Measurements from ENCODE around the gene PSMB10. TPM values are rescaled to one million over a fixed set of nuclear protein-coding genes. Genes with fewer than 3 reads are reported as not detected.

The PSMB10 gene
- total RNA-seq, 1 experiment from 2014 or later, result 41.0 TPM

DNA sequence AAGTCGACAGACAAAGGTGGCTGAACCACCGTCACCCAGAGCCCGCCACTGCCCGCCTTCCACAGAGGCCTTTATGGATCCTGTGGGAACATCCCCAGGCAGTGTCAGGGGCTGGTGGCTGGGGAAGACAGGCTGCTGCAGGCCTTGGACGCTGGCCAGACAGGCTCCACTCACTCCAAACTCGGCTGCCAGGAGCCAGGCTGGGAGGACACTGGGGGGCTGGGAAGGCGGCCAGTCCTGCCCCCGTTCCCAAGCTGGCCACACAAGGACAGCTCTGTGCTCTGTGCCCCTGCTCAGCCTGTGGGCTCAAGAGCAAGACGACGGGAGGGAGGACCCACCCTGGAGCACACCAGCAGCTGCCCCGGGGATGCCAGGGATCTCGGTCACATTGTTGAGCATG is 14.8 kb upstream of the PSMB10 start:
- no peak for TF ChIP-seq POLR2AphosphoS5 (IDR thresholded peaks at IDR 0.05; ENCODE audit: low read depth, low read length)
- TF ChIP-seq TCF7L2 (IDR thresholded peaks at IDR 0.05; ENCODE audit: borderline replicate concordance, extremely low read depth, insufficient read depth, insufficient read length), result no peak
- TF ChIP-seq, protein P1, sequence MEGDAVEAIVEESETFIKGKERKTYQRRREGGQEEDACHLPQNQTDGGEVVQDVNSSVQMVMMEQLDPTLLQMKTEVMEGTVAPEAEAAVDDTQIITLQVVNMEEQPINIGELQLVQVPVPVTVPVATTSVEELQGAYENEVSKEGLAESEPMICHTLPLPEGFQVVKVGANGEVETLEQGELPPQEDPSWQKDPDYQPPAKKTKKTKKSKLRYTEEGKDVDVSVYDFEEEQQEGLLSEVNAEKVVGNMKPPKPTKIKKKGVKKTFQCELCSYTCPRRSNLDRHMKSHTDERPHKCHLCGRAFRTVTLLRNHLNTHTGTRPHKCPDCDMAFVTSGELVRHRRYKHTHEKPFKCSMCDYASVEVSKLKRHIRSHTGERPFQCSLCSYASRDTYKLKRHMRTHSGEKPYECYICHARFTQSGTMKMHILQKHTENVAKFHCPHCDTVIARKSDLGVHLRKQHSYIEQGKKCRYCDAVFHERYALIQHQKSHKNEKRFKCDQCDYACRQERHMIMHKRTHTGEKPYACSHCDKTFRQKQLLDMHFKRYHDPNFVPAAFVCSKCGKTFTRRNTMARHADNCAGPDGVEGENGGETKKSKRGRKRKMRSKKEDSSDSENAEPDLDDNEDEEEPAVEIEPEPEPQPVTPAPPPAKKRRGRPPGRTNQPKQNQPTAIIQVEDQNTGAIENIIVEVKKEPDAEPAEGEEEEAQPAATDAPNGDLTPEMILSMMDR (IDR thresholded peaks at IDR 0.05 in 2 of 3, conservative IDR thresholded peaks at IDR 0.05 in 1 of 3; ENCODE audit: borderline replicate concordance in 1 of 3, insufficient read depth in 1 of 3, low read depth in 2 of 3, low read length in 2 of 3), result no peak
- no peak for TF ChIP-seq SIN3A (IDR thresholded peaks at IDR 0.05; ENCODE audit: low read depth)
- TF ChIP-seq ELF1 (IDR thresholded peaks at IDR 0.05; ENCODE audit: borderline replicate concordance, low read depth), result no peak
- TF ChIP-seq EZH2phosphoT487 (IDR thresholded peaks at IDR 0.05; ENCODE audit: borderline replicate concordance), result no peak
- TF ChIP-seq JUND (IDR thresholded peaks at IDR 0.05), result no peak
- no peak for TF ChIP-seq RAD21 (IDR thresholded peaks at IDR 0.05; ENCODE audit: low read depth)
- TF ChIP-seq SRF (IDR thresholded peaks at IDR 0.05; ENCODE audit: low read depth), result no peak
- no peak for TF ChIP-seq POLR2A (IDR thresholded peaks at IDR 0.05; ENCODE audit: borderline replicate concordance, extremely low read depth, insufficient read depth, insufficient read length)
- no peak for TF ChIP-seq EGR1 (IDR thresholded peaks at IDR 0.05; ENCODE audit: low read depth)
- no peak for TF ChIP-seq SP1 (IDR thresholded peaks at IDR 0.05; ENCODE audit: low read depth)
- TF ChIP-seq, protein P2, sequence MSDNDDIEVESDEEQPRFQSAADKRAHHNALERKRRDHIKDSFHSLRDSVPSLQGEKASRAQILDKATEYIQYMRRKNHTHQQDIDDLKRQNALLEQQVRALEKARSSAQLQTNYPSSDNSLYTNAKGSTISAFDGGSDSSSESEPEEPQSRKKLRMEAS (IDR thresholded peaks at IDR 0.05), result no peak
- TF ChIP-seq, protein P3, sequence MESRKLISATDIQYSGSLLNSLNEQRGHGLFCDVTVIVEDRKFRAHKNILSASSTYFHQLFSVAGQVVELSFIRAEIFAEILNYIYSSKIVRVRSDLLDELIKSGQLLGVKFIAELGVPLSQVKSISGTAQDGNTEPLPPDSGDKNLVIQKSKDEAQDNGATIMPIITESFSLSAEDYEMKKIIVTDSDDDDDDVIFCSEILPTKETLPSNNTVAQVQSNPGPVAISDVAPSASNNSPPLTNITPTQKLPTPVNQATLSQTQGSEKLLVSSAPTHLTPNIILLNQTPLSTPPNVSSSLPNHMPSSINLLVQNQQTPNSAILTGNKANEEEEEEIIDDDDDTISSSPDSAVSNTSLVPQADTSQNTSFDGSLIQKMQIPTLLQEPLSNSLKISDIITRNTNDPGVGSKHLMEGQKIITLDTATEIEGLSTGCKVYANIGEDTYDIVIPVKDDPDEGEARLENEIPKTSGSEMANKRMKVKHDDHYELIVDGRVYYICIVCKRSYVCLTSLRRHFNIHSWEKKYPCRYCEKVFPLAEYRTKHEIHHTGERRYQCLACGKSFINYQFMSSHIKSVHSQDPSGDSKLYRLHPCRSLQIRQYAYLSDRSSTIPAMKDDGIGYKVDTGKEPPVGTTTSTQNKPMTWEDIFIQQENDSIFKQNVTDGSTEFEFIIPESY (IDR thresholded peaks at IDR 0.05; ENCODE audit: extremely low read depth, insufficient replicate concordance, low read length), result no peak
- TF ChIP-seq, protein P4, sequence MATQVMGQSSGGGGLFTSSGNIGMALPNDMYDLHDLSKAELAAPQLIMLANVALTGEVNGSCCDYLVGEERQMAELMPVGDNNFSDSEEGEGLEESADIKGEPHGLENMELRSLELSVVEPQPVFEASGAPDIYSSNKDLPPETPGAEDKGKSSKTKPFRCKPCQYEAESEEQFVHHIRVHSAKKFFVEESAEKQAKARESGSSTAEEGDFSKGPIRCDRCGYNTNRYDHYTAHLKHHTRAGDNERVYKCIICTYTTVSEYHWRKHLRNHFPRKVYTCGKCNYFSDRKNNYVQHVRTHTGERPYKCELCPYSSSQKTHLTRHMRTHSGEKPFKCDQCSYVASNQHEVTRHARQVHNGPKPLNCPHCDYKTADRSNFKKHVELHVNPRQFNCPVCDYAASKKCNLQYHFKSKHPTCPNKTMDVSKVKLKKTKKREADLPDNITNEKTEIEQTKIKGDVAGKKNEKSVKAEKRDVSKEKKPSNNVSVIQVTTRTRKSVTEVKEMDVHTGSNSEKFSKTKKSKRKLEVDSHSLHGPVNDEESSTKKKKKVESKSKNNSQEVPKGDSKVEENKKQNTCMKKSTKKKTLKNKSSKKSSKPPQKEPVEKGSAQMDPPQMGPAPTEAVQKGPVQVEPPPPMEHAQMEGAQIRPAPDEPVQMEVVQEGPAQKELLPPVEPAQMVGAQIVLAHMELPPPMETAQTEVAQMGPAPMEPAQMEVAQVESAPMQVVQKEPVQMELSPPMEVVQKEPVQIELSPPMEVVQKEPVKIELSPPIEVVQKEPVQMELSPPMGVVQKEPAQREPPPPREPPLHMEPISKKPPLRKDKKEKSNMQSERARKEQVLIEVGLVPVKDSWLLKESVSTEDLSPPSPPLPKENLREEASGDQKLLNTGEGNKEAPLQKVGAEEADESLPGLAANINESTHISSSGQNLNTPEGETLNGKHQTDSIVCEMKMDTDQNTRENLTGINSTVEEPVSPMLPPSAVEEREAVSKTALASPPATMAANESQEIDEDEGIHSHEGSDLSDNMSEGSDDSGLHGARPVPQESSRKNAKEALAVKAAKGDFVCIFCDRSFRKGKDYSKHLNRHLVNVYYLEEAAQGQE (IDR thresholded peaks at IDR 0.05; ENCODE audit: low read depth), result no peak
- no peak for TF ChIP-seq EZH2 (IDR thresholded peaks at IDR 0.05)
- no peak for ATAC-seq
- Histone ChIP-seq H3K36me3 (ENCODE audit: control insufficient read depth in 1 of 2, insufficient read depth in 2 of 2, low read length in 2 of 2) (peaks cover 7 to 14% of the 10 kb centered on the region in 2 experiments; a peak in 3 of 4 replicates), H3K4me3 (replicated peaks in 1 of 2; ENCODE audit: low read depth in 1 of 2, low read length in 2 of 2) (no peak overlapping the region), H3K4me2 (ENCODE audit: low read length) (no peak overlapping the region), H3K9ac (ENCODE audit: low read length) (no peak overlapping the region), H3K9me3 (ENCODE audit: control insufficient read depth in 1 of 2, insufficient read depth in 1 of 2, low read depth in 1 of 2, low read length in 2 of 2) (no peaks in the 10 kb centered on the region), H3K9me2 (ENCODE audit: insufficient read depth) (no peaks in the 10 kb centered on the region), H3K27me3 (ENCODE audit: insufficient read depth, low read length) (no peaks in the 10 kb centered on the region), H3K79me2 (ENCODE audit: insufficient read depth, low read length) (no peaks in the 10 kb centered on the region), H3K4me1 (ENCODE audit: control insufficient read depth in 1 of 2, insufficient read depth in 2 of 2, low read length in 2 of 2) (no peaks in the 10 kb centered on the region), H3K27ac (ENCODE audit: low read depth, low read length) (no peak overlapping the region), H2AFZ (ENCODE audit: low read depth, low read length, poor library complexity, severe bottlenecking) (no peak overlapping the region), H4K20me1 (ENCODE audit: insufficient read depth) (no peaks in the 10 kb centered on the region)
- intact Hi-C loops (cut with micrococcal nuclease), result no loop called here
- ChIA-PET RAD21 (ENCODE audit: low non-redundant PET in 1 of 2, low total read pairs in 2 of 2, uncharacterized antibody in 2 of 2, unreplicated experiment in 2 of 2) (no interaction called here), POLR2A (no interaction called here), CTCF (no interaction called here)
- BruUV-seq (replicated peaks), result no TSS peak
- no peak for DNase-seq (ENCODE audit: low read depth, low spot score)

All from HCT116 (cell line).